Thyroid gland (tissue), 4 donors: ENCODE data around the gene SMIM43.

ENCODE experiments used
- POLR2A ChIP-seq, 2 donors: fragments of 450-650 bp; IDR thresholded peaks; one replicate each; pipeline ENCODE4 v1.6.1; 2017; ENCODE audit warnings: antibody characterized with exemption in 2 of 2, mild to moderate bottlenecking in 2 of 2, moderate library complexity in 1 of 2
- TF ChIP-seq, protein P1 (sequence below), 6 experiments: fragments of 200-600 bp in 3 of 6; fragments of 450-650 bp in 3 of 6; sonication (generic) in 3 of 6; IDR thresholded peaks; one replicate each; pipeline ENCODE4 v1.5.1; 2016 to 2019; ENCODE audit warnings: antibody characterized with exemption in 6 of 6, mild to moderate bottlenecking in 2 of 6, inconsistent platforms in 1 of 6, moderate library complexity in 1 of 6

DNA sequence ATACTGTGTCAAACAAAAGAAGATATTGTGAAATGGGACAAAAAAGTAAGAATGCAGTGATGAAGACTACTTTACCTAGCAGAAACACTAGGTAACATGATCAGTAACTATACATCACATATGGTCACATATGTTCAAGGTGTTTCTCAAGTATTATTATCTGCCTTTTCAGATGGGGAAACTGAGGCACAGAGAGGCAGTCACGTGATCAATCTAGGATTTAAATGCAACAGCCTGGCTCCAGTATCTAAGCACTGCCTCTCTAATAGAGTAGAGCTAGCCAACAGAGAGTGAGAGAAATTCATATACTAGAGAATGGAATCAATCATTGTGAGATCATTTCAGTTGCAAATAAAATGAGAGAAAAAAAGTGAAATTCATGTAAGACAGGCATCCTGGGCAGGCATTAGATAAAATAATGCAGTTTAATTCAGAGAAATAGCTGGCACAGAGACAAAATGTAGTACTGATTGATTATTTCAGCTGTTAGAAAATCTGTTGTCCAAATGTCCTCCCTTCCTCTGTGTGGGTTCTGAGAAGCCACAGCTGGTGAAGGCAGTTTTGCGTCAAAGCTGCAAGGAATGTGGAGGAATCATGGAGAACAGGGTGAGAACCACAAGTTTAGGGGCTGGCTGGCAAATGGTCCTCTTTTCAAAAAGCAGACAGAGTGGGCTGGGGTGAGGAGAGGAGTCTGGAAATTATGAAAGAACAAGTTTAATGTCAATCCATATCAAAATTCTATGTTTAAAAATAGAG is 26.0 kb downstream of the SMIM43 start:
- TF ChIP-seq, protein P1, sequence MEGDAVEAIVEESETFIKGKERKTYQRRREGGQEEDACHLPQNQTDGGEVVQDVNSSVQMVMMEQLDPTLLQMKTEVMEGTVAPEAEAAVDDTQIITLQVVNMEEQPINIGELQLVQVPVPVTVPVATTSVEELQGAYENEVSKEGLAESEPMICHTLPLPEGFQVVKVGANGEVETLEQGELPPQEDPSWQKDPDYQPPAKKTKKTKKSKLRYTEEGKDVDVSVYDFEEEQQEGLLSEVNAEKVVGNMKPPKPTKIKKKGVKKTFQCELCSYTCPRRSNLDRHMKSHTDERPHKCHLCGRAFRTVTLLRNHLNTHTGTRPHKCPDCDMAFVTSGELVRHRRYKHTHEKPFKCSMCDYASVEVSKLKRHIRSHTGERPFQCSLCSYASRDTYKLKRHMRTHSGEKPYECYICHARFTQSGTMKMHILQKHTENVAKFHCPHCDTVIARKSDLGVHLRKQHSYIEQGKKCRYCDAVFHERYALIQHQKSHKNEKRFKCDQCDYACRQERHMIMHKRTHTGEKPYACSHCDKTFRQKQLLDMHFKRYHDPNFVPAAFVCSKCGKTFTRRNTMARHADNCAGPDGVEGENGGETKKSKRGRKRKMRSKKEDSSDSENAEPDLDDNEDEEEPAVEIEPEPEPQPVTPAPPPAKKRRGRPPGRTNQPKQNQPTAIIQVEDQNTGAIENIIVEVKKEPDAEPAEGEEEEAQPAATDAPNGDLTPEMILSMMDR (IDR thresholded peaks at IDR 0.05): no peak
- TF ChIP-seq POLR2A (IDR thresholded peaks at IDR 0.05): no peak
